Thoracic aorta endothelial cell (primary cell): ENCODE data around the gene OR4A5. TPM values are rescaled to one million over a fixed set of nuclear protein-coding genes. Genes with fewer than 3 reads are reported as not detected.

Experiments used
- total RNA-seq: library from RNA; depleted of rRNA; stranded (reverse); fragments of >200 nt; gene quantifications from 2 replicates; pipeline ENCODE4 v1.2.3, GENCODE V29; 2012

Gene OR4A5
- total RNA-seq = not detected in 2 replicates

GRCh38 chr11:54706532-54706931 is at the start of gene OR4A5:
Gene OR4A5 (plus strand): TSS chr11:54706832. CDS start chr11:54706885, 53 bp downstream.

Other genes with a start within 250 kb of the OR4A5 start
- gene OR4C46, start 102.8 kb upstream of the OR4A5 start, total RNA-seq = not detected in 2 replicates